ENCODE results near the gene C2. TPM values are rescaled to one million over a fixed set of nuclear protein-coding genes. Genes with fewer than 3 reads are reported as not detected.

The C2 gene
- 0.51 TPM for total RNA-seq

GRCh38 chr6:31927242-31927862 is at the start of gene C2:
Gene C2, plus strand, starts transcription at chr6:31927717. Its CDS starts 36 bp downstream, at chr6:31927753.
- no peak for DNase-seq

- no peak for DNase-seq
These were observed 49.3 kb upstream of the C2 start for GRCh38 chr6:31878222-31878621.

GRCh38 chr6:31878726-31879125 is 48.8 kb upstream of the C2 start, which contains the start of gene SLC44A4:
Gene SLC44A4, minus strand, starts transcription at chr6:31878997. Its CDS starts 17 bp downstream, at chr6:31878980.
- no peak for DNase-seq

GRCh38 chr6:31879143-31879542 is 48.4 kb upstream of the C2 start:
- DNase-seq = no peak

- DNase-seq = peak; percentile 16
These were observed 47.6 kb upstream of the C2 start for GRCh38 chr6:31879901-31880300.

- no peak for DNase-seq
These were observed 46.9 kb upstream of the C2 start for GRCh38 chr6:31880616-31881015.

GRCh38 chr6:31881136-31881859 is 46.2 kb upstream of the C2 start:
- no peak for DNase-seq

GRCh38 chr6:31882344-31882743 is 45.2 kb upstream of the C2 start:
- no peak for DNase-seq

- DNase-seq = no peak
These were observed 43.8 kb upstream of the C2 start for GRCh38 chr6:31883676-31884075.

GRCh38 chr6:31884528-31885035 is 42.9 kb upstream of the C2 start:
- no peak for DNase-seq

GRCh38 chr6:31886541-31886991 is 41.0 kb upstream of the C2 start:
- DNase-seq = no peak

- DNase-seq = no peak
These were observed 40.1 kb upstream of the C2 start for GRCh38 chr6:31887173-31888007.

GRCh38 chr6:31888276-31889258 is 39.0 kb upstream of the C2 start:
- peak; percentile 27 for DNase-seq

GRCh38 chr6:31889331-31889972 is 38.1 kb upstream of the C2 start:
- DNase-seq = no peak

GRCh38 chr6:31892821-31893220 is 34.7 kb upstream of the C2 start:
- DNase-seq = no peak

- no peak for DNase-seq
These were observed 31.0 kb upstream of the C2 start for GRCh38 chr6:31896493-31896855.

GRCh38 chr6:31896856-31897611 is 30.5 kb upstream of the C2 start:
- DNase-seq = no peak

GRCh38 chr6:31897612-31898382 is 29.7 kb upstream of the C2 start, which contains the start of gene EHMT2:
Gene EHMT2, minus strand, starts transcription at chr6:31897698. Its CDS starts 21 bp downstream, at chr6:31897677.
- DNase-seq = peak; percentile 93

GRCh38 chr6:31898383-31899011 is 29.0 kb upstream of the C2 start:
- DNase-seq = peak; percentile 71

Measured in tongue (tissue), 2 donors.